Measurements from ENCODE around the gene IFNGR2.
"Not testable (repeated sequence)": the region's sequence is repeated elsewhere in the genome, so short reads cannot be mapped to it uniquely, and the experiment has no call there.

The IFNGR2 gene

GRCh38 chr21:33455686-33456446 is 52.7 kb downstream of the IFNGR2 start:
- H3K4me3 ChIP-seq (ENCODE audit: control insufficient read depth, low read depth, low read length), result no peak overlapping the region
- TF ChIP-seq CTCF (IDR thresholded peaks at IDR 0.05; ENCODE audit: control insufficient read depth, insufficient read depth, low read depth, low read length, missing control alignments), result no peak
- no peak for DNase-seq (ENCODE audit: low read depth)

GRCh38 chr21:33458861-33459260 is 55.6 kb downstream of the IFNGR2 start:
- no peak for TF ChIP-seq CTCF (IDR thresholded peaks at IDR 0.05; ENCODE audit: control insufficient read depth, insufficient read depth, low read depth, low read length, missing control alignments)
- H3K4me3 ChIP-seq (ENCODE audit: control insufficient read depth, low read depth, low read length), result no peak overlapping the region
- DNase-seq (ENCODE audit: low read depth), result no peak

GRCh38 chr21:33461538-33462250 is 58.5 kb downstream of the IFNGR2 start:
- TF ChIP-seq CTCF (IDR thresholded peaks at IDR 0.05; ENCODE audit: control insufficient read depth, insufficient read depth, low read depth, low read length, missing control alignments), result no peak
- DNase-seq (ENCODE audit: low read depth), result no peak
- H3K4me3 ChIP-seq (ENCODE audit: control insufficient read depth, low read depth, low read length), result no peak overlapping the region

- not testable (repeated sequence) for H3K4me3 ChIP-seq (ENCODE audit: control insufficient read depth, low read depth, low read length); DNase-seq (ENCODE audit: low read depth)
These were observed 66.0 kb downstream of the IFNGR2 start for GRCh38 chr21:33469183-33469582.

GRCh38 chr21:33470701-33471100 is 67.5 kb downstream of the IFNGR2 start:
- TF ChIP-seq CTCF (IDR thresholded peaks at IDR 0.05; ENCODE audit: control insufficient read depth, insufficient read depth, low read depth, low read length, missing control alignments), result no peak
- H3K4me3 ChIP-seq (ENCODE audit: control insufficient read depth, low read depth, low read length), result no peak overlapping the region
- DNase-seq (ENCODE audit: low read depth), result no peak

GRCh38 chr21:33473344-33473743 is 70.1 kb downstream of the IFNGR2 start:
- no peak for DNase-seq (ENCODE audit: low read depth)
- no peak overlapping the region for H3K4me3 ChIP-seq (ENCODE audit: control insufficient read depth, low read depth, low read length)
- TF ChIP-seq CTCF (IDR thresholded peaks at IDR 0.05; ENCODE audit: control insufficient read depth, insufficient read depth, low read depth, low read length, missing control alignments), result no peak

GRCh38 chr21:33477066-33477465 is 73.9 kb downstream of the IFNGR2 start:
- no peak for TF ChIP-seq CTCF (IDR thresholded peaks at IDR 0.05; ENCODE audit: control insufficient read depth, insufficient read depth, low read depth, low read length, missing control alignments)
- no peak overlapping the region for H3K4me3 ChIP-seq (ENCODE audit: control insufficient read depth, low read depth, low read length)
- no peak for DNase-seq (ENCODE audit: low read depth)
